GM12873 (cell line): Measurements from ENCODE around the gene PDX1.

Experiments
- CTCF ChIP-seq: IDR thresholded peaks from 2 replicates; pipeline ENCODE4 v1.5.1; 2012; ENCODE audit warnings: low read depth, mild to moderate bottlenecking, moderate library complexity, low read length, control low read depth; ENCODE audit not compliant: insufficient read depth; ENCODE audit errors: missing control alignments

PDX1 gene

GRCh38 chr13:27953676-27954405, 34.0 kb downstream of the PDX1 start:
- peak; percentile 89 for TF ChIP-seq CTCF

- no peak for TF ChIP-seq CTCF
Measured at GRCh38 chr13:27954406-27954851, 34.6 kb downstream of the PDX1 start.

- no peak for TF ChIP-seq CTCF
Measured at GRCh38 chr13:27955014-27955591, 35.3 kb downstream of the PDX1 start.

- no peak for TF ChIP-seq CTCF
Measured at GRCh38 chr13:27956576-27957300, 36.9 kb downstream of the PDX1 start.

GRCh38 chr13:27959976-27960361, 40.2 kb downstream of the PDX1 start:
- TF ChIP-seq CTCF: no peak

GRCh38 chr13:27960362-27961226, 40.8 kb downstream of the PDX1 start:
- peak; percentile 59 for TF ChIP-seq CTCF
